H1 (cell line): ENCODE measurements around the gene XPNPEP2. TPM values are rescaled to one million over a fixed set of nuclear protein-coding genes. Genes with fewer than 3 reads are reported as not detected.
A peak's percentile ranks its signal among the peaks of the same experiment; 100 is the strongest.

Source experiments
- CTCF ChIA-PET: fragments of 300-600 bp; sonication (Branson Sonifier 250); formaldehyde crosslinking; loops from one replicate; lab custom pipeline; 2021; ENCODE audit not compliant: partially characterized antibody; lab: Charles Lee
- POLR2A ChIA-PET: fragments of 300-600 bp; sonication (Branson Sonifier 250); formaldehyde crosslinking; loops from one replicate; lab custom pipeline; 2021; ENCODE audit warnings: inconsistent platforms; ENCODE audit not compliant: partially characterized antibody; lab: Charles Lee
- DNase-seq, 2 experiments: peaks; one replicate each; pipeline versions ENCODE4 v3.0.0 to v3.0.0-alpha.2; 2010 to 2022; ENCODE audit warnings: low spot score in 2 of 2, low read depth in 1 of 2, mixed read lengths in 1 of 2
- FAIRE-seq: peaks from 2 replicates; lab custom pipeline; 2011; peaks lifted over from hg19 to GRCh38; lab: Jason Lieb, UNC
- H2AFZ ChIP-seq: 2 replicates; pipeline ENCODE4 v1.8.1; 2012; ENCODE audit warnings: low read length, inconsistent platforms
- H2AK5ac ChIP-seq: 2 replicates; pipeline ENCODE4 v1.6.1; 2013; ENCODE audit warnings: low read depth, low read length
- H2BK120ac ChIP-seq: replicated peaks from 2 replicates; pipeline ENCODE3; 2013; ENCODE audit warnings: low read depth, low read length, inconsistent platforms
- H2BK12ac ChIP-seq: 2 replicates; pipeline ENCODE4 v1.6.1; 2013; ENCODE audit warnings: low read depth, low read length
- H2BK15ac ChIP-seq: 2 replicates; pipeline ENCODE4 v1.6.1; 2013; ENCODE audit warnings: low read length
- H2BK20ac ChIP-seq: 2 replicates; pipeline ENCODE4 v1.6.1; 2013; ENCODE audit warnings: low read length
- H2BK5ac ChIP-seq: 2 replicates; pipeline ENCODE4 v1.6.1; 2013; ENCODE audit warnings: low read depth, low read length
- H3K14ac ChIP-seq: 2 replicates; pipeline ENCODE4 v1.6.1; 2013; ENCODE audit warnings: inconsistent platforms; ENCODE audit not compliant: insufficient read length
- H3K18ac ChIP-seq: 2 replicates; pipeline ENCODE4 v1.6.1; 2013; ENCODE audit warnings: low read length; ENCODE audit errors: extremely low read depth
- H3K23ac ChIP-seq: 2 replicates; pipeline ENCODE4 v1.6.1; 2013; ENCODE audit warnings: inconsistent platforms; ENCODE audit not compliant: insufficient read length
- H3K23me2 ChIP-seq: 2 replicates; pipeline ENCODE4 v1.6.1; 2013; ENCODE audit warnings: low read depth, low read length
- H3K27ac ChIP-seq: 2 replicates; pipeline ENCODE4 v1.6.1; 2011; ENCODE audit warnings: low read depth, low read length, inconsistent platforms
- H3K27me3 ChIP-seq, 4 experiments: replicated peaks in 1 of 4; 1 replicate in 1 of 4; 2 replicates in 3 of 4; pipeline versions ENCODE4 v1.6.1 to v1.8.1; 2011 to 2013; ENCODE audit warnings: low read length in 3 of 4, mild to moderate bottlenecking in 3 of 4, inconsistent platforms in 2 of 4, mixed read lengths in 2 of 4, moderate library complexity in 1 of 4; ENCODE audit not compliant: control insufficient read depth in 3 of 4, insufficient read depth in 3 of 4; ENCODE audit errors: extremely low read depth in 1 of 4
- H3K36me3 ChIP-seq, 4 experiments: 2 replicates each; pipeline versions ENCODE4 v1.6.1 to v1.8.1; 2011 to 2013; ENCODE audit warnings: mild to moderate bottlenecking in 4 of 4, low read length in 3 of 4, moderate library complexity in 2 of 4, control low read depth in 1 of 4, inconsistent platforms in 1 of 4; ENCODE audit not compliant: insufficient read depth in 4 of 4, control insufficient read depth in 2 of 4
- H3K4ac ChIP-seq: replicated peaks from 2 replicates; pipeline ENCODE3; 2013; ENCODE audit warnings: low read length, low read depth, mixed read lengths, inconsistent platforms; ENCODE audit not compliant: insufficient read length
- H3K4me1 ChIP-seq, 4 experiments: replicated peaks in 1 of 4; 1 replicate in 1 of 4; 2 replicates in 3 of 4; pipeline versions ENCODE4 v1.6.1 to v1.8.1; 2011 to 2013; ENCODE audit warnings: low read length in 3 of 4, inconsistent platforms in 2 of 4, mixed read lengths in 1 of 4; ENCODE audit not compliant: insufficient read depth in 4 of 4, control insufficient read depth in 3 of 4
- H3K4me2 ChIP-seq, 2 experiments: 2 replicates each; pipeline versions ENCODE4 v1.6.1 to v1.8.1; 2011 to 2013; ENCODE audit warnings: low read depth in 2 of 2, low read length in 2 of 2, control low read depth in 1 of 2, inconsistent platforms in 1 of 2, mild to moderate bottlenecking in 1 of 2; ENCODE audit not compliant: insufficient read depth in 1 of 2
- H3K4me3 ChIP-seq, 4 experiments: fragments of 200-600, 300-600 bp in 1 of 4; sonication (generic), shearing (Covaris generic), sonication (Bioruptor Twin) in 1 of 4; 2 replicates each; pipeline versions ENCODE4 v1.5.1 to v1.8.1; 2011 to 2016; ENCODE audit warnings: low read length in 4 of 4, low read depth in 3 of 4, control low read depth in 2 of 4, inconsistent platforms in 2 of 4, mild to moderate bottlenecking in 2 of 4, mixed read lengths in 1 of 4, moderate library complexity in 1 of 4; ENCODE audit not compliant: insufficient read depth in 2 of 4; ENCODE audit errors: extremely low read depth in 1 of 4
- H3K56ac ChIP-seq: replicated peaks from 2 replicates; pipeline ENCODE3; 2013; ENCODE audit warnings: low read depth, mild to moderate bottlenecking, mixed read lengths, low read length, inconsistent platforms; ENCODE audit not compliant: insufficient read length
- H3K79me1 ChIP-seq: 2 replicates; pipeline ENCODE4 v1.6.1; 2013; ENCODE audit warnings: low read depth, low read length, control low read depth
- H3K79me2 ChIP-seq, 2 experiments: 2 replicates each; pipeline versions ENCODE4 v1.6.1 to v1.8.1; 2012 to 2013; ENCODE audit warnings: low read length in 2 of 2, mild to moderate bottlenecking in 2 of 2, inconsistent platforms in 1 of 2; ENCODE audit not compliant: insufficient read depth in 2 of 2, control insufficient read depth in 1 of 2
- H3K9ac ChIP-seq, 4 experiments: replicated peaks in 1 of 4; 1 replicate in 1 of 4; 2 replicates in 3 of 4; pipeline versions ENCODE4 v1.6.1 to v1.8.1; 2011 to 2013; ENCODE audit warnings: low read depth in 3 of 4, low read length in 3 of 4, control low read depth in 2 of 4, mild to moderate bottlenecking in 2 of 4, moderate library complexity in 2 of 4, inconsistent platforms in 1 of 4; ENCODE audit errors: extremely low read depth in 1 of 4
- H3K9me3 ChIP-seq, 2 experiments: 2 replicates each; pipeline versions ENCODE4 v1.6.1 to v1.8.1; 2012 to 2013; ENCODE audit warnings: mild to moderate bottlenecking in 2 of 2, moderate library complexity in 2 of 2, control low read depth in 1 of 2, inconsistent platforms in 1 of 2, low read depth in 1 of 2, low read length in 1 of 2, mixed read lengths in 1 of 2; ENCODE audit not compliant: insufficient read depth in 2 of 2
- H4K20me1 ChIP-seq, 2 experiments: replicated peaks in 1 of 2; 2 replicates each; pipeline versions ENCODE3 to v1.8.1; 2011 to 2013; ENCODE audit warnings: inconsistent platforms in 2 of 2, low read length in 2 of 2, mild to moderate bottlenecking in 1 of 2; ENCODE audit not compliant: insufficient read depth in 2 of 2, control insufficient read depth in 1 of 2
- H4K5ac ChIP-seq: 2 replicates; pipeline ENCODE4 v1.6.1; 2013; ENCODE audit warnings: low read length, low read depth, mixed read lengths, inconsistent platforms; ENCODE audit not compliant: insufficient read length
- H4K8ac ChIP-seq: 2 replicates; pipeline ENCODE4 v1.8.0; 2013; ENCODE audit warnings: mild to moderate bottlenecking, moderate library complexity, low read length, inconsistent platforms; ENCODE audit not compliant: insufficient read depth; ENCODE audit errors: extremely low read depth
- H4K91ac ChIP-seq: replicated peaks from 2 replicates; pipeline ENCODE3; 2013; ENCODE audit warnings: low read length, mixed read lengths, inconsistent platforms; ENCODE audit not compliant: insufficient read length
- CBX5 ChIP-seq: fragments of 300-800, 300-1000 bp; sonication (generic); IDR thresholded peaks from 2 replicates; pipeline ENCODE4 v1.7.1; 2016; ENCODE audit warnings: antibody characterized with exemption, low read length, low read depth
- MAFK ChIP-seq: IDR thresholded peaks from 2 replicates; pipeline ENCODE4 v1.6.1; 2012; ENCODE audit warnings: low read depth, mild to moderate bottlenecking, improper control_type of control experiment, low read length
- NANOG ChIP-seq: IDR thresholded peaks from 2 replicates; pipeline ENCODE4 v1.6.1; 2011; ENCODE audit warnings: low read length, low read depth, mild to moderate bottlenecking, inconsistent platforms; ENCODE audit not compliant: insufficient read depth, poor library complexity, severe bottlenecking
- RAD21 ChIP-seq, 2 experiments: IDR thresholded peaks in 1 of 2; conservative IDR thresholded peaks in 1 of 2; 2 replicates each; pipeline ENCODE4 v1.6.1; 2011; ENCODE audit warnings: low read depth in 2 of 2, low read length in 2 of 2, improper control_type of control experiment in 1 of 2, inconsistent platforms in 1 of 2, mild to moderate bottlenecking in 1 of 2, moderate library complexity in 1 of 2
- RNF2 ChIP-seq: fragments of 200-900, 300-1000 bp; sonication (generic); IDR thresholded peaks from 2 replicates; pipeline ENCODE4 v1.7.1; 2016; ENCODE audit warnings: borderline replicate concordance, low read depth, mild to moderate bottlenecking, antibody characterized with exemption, low read length; ENCODE audit not compliant: poor library complexity, severe bottlenecking; ENCODE audit errors: missing control alignments
- RXRA ChIP-seq: IDR thresholded peaks from 2 replicates; pipeline ENCODE4 v1.6.1; 2011; ENCODE audit warnings: low read depth, mild to moderate bottlenecking, low read length, moderate library complexity; ENCODE audit not compliant: insufficient read depth
- SRF ChIP-seq: IDR thresholded peaks from 2 replicates; pipeline ENCODE4 v1.6.1; 2011; ENCODE audit warnings: mild to moderate bottlenecking, low read depth, low read length, moderate library complexity
- TAF7 ChIP-seq: optimal IDR thresholded peaks from 2 replicates; pipeline ENCODE3; 2011; ENCODE audit warnings: low read depth, mild to moderate bottlenecking, inconsistent platforms, low read length, moderate library complexity, borderline replicate concordance
- YY1 ChIP-seq: IDR thresholded peaks from 2 replicates; pipeline ENCODE4 v1.6.1; 2011; ENCODE audit warnings: low read depth, mild to moderate bottlenecking, low read length
- WGBS, 2 experiments: shearing (Covaris generic) in 1 of 2; methylation state at CpG; one replicate each; pipeline versions ENCODE4 v1.1.6 to v1.1.7; 2013 to 2015; ENCODE audit warnings: low lambda C conversion rate in 2 of 2, mixed read lengths in 2 of 2, inconsistent platforms in 1 of 2, low coverage in 1 of 2, missing lambda C conversion rate in 1 of 2; ENCODE audit not compliant: insufficient replicate concordance in 2 of 2, insufficient coverage in 1 of 2, insufficient read length in 1 of 2; ENCODE audit errors: extremely low coverage in 1 of 2, missing lambda C conversion rate in 1 of 2; 5-methylcytosine and 5-hydroxymethylcytosine counted together
- polyA plus RNA-seq, 7 experiments: library from polyadenylated mRNA; depleted of rRNA in 3 of 7; stranded (reverse) in 5 of 7; unstranded in 2 of 7; fragments of >200 nt in 5 of 7; fragments of 200-250 nt in 2 of 7; gene quantifications; 1 replicate in 5 of 7; 2 replicates in 1 of 7; 4 replicates in 1 of 7; pipeline versions ENCODE4 v1.2.1 to v1.2.3, GENCODE V29; 2011 to 2013; ENCODE audit warnings: missing spikeins in 2 of 7, mixed read lengths in 2 of 7
- total RNA-seq: library from RNA; stranded (reverse); fragmentation: NEBNext Ultra II Directional; extraction: Animal tissue kit (Norgen Biotek cat#: 25700); gene quantifications from 2 replicates; pipeline ENCODE4 v1.2.1, GENCODE V29; 2021
- TF ChIP-seq, protein P1 (sequence below), 3 experiments: IDR thresholded peaks; 1 replicate in 2 of 3; 2 replicates in 1 of 3; pipeline versions ENCODE4 v1.5.1 to v1.6.1; 2011; ENCODE audit warnings: low read length in 3 of 3, mild to moderate bottlenecking in 3 of 3, inconsistent platforms in 2 of 3, low read depth in 1 of 3, moderate library complexity in 1 of 3; ENCODE audit not compliant: insufficient read depth in 1 of 3; ENCODE audit errors: control extremely low read depth in 1 of 3

Gene XPNPEP2
- total and polyA plus RNA-seq, 2 of the 8 experiments (the other 6 are each of a cell fraction or from before 2014, with no cell fraction given), result 0.27 TPM; not detected in 1

DNA sequence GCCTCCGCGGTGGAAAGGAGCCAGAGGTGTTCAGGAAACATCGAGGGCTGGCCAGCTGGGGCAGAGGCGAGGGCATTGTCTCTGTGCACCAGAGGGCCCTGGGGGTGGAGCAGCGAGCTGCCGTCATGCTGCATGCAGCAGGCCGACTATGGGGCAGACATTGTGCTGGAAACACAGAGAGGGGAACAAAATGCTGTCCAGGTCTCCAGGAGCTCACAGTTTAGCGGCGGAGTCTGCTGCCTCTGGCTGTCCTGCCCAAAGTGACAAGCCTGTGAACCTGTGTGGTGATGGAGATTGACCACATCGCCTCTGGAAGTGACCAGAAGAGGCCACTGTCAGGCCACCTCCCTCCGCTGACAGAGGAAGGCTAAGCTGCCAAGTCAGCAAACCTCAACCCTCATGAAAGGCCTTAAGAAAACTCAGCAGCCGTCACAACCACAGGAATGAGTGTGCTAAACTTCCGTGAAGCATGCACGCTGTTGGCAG lies 20.8 kb downstream of the XPNPEP2 start:
- CTCF ChIA-PET, result interaction anchor here (0.8 to 1.4 kb wide), 6 partner anchors 12 to 197 kb away, joined by 3 to 7 read pairs (median 4); no protein-coding TSS in a partner anchor
- no peak for DNase-seq
- no peak for FAIRE-seq
- TF ChIP-seq RNF2 (no peak), RAD21 (IDR thresholded peaks at IDR 0.05 in 1 of 2, conservative IDR thresholded peaks at IDR 0.05 in 1 of 2; ENCODE audit: low read depth in 2 of 2, low read length in 2 of 2) (peak in 1 of 2 experiments; percentile 6; a peak in 1 of 4 replicates), TAF7 (no peak), CBX5 (no peak), SRF (no peak), YY1 (no peak), NANOG (no peak), MAFK (peak; percentile 31; the same call in 1 of the 2 replicates), RXRA (no peak)
- TF ChIP-seq, protein P1, sequence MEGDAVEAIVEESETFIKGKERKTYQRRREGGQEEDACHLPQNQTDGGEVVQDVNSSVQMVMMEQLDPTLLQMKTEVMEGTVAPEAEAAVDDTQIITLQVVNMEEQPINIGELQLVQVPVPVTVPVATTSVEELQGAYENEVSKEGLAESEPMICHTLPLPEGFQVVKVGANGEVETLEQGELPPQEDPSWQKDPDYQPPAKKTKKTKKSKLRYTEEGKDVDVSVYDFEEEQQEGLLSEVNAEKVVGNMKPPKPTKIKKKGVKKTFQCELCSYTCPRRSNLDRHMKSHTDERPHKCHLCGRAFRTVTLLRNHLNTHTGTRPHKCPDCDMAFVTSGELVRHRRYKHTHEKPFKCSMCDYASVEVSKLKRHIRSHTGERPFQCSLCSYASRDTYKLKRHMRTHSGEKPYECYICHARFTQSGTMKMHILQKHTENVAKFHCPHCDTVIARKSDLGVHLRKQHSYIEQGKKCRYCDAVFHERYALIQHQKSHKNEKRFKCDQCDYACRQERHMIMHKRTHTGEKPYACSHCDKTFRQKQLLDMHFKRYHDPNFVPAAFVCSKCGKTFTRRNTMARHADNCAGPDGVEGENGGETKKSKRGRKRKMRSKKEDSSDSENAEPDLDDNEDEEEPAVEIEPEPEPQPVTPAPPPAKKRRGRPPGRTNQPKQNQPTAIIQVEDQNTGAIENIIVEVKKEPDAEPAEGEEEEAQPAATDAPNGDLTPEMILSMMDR (IDR thresholded peaks at IDR 0.05; ENCODE audit: control extremely low read depth in 1 of 3, insufficient read depth in 1 of 3, low read depth in 1 of 3, low read length in 3 of 3), result peak in 1 of 3 experiments; percentile 5; a peak in 1 of 4 replicates

More for the DNA sequence above, 20.8 kb downstream of the XPNPEP2 start:
- WGBS, 2 experiments, result 85% methylated on average over 11 of the region's 14 CpGs; no CpG with 5 or more reads in 1 of the 2 experiments
- no peak overlapping the region for H3K14ac ChIP-seq
- POLR2A ChIA-PET, result no interaction called here
- H3K4ac ChIP-seq, result no peak overlapping the region
- H3K4me2 ChIP-seq, result no peak overlapping the region
- no peak overlapping the region for H3K23ac ChIP-seq
- no peak overlapping the region for H2BK20ac ChIP-seq
- no peak overlapping the region for H4K8ac ChIP-seq
- H4K5ac ChIP-seq, result no peak overlapping the region
- H3K9me3 ChIP-seq, result no peaks in the 10 kb centered on the region
- no peaks in the 10 kb centered on the region for H3K79me1 ChIP-seq
- H3K79me2 ChIP-seq, result no peaks in the 10 kb centered on the region
- no peak overlapping the region for H2BK15ac ChIP-seq
- no peaks in the 10 kb centered on the region for H3K4me1 ChIP-seq
- H2BK12ac ChIP-seq, result no peak overlapping the region
- H3K36me3 ChIP-seq, result no peaks in the 10 kb centered on the region
- no peaks in the 10 kb centered on the region for H3K23me2 ChIP-seq
- no peak overlapping the region for H2BK5ac ChIP-seq
- no peak overlapping the region for H3K4me3 ChIP-seq
- no peak overlapping the region for H3K18ac ChIP-seq
- H3K9ac ChIP-seq, result no peak overlapping the region
- no peak overlapping the region for H2AFZ ChIP-seq
- H4K20me1 ChIP-seq, result no peaks in the 10 kb centered on the region
- H2BK120ac ChIP-seq, result no peak overlapping the region
- no peak overlapping the region for H3K56ac ChIP-seq
- no peak overlapping the region for H3K27ac ChIP-seq
- no peak overlapping the region for H4K91ac ChIP-seq
- H2AK5ac ChIP-seq, result no peak overlapping the region
- H3K27me3 ChIP-seq, result no peaks in the 10 kb centered on the region
